ENCODE results near the gene ALKBH3. TPM values are rescaled to one million over a fixed set of nuclear protein-coding genes. Genes with fewer than 3 reads are reported as not detected.

Gene ALKBH3
- total RNA-seq, 1 donor from 2014 or later, result 27.7 TPM

GRCh38 chr11:43968719-43969118, 88.1 kb downstream of the ALKBH3 start:
- H3K4me3 ChIP-seq, result no peak overlapping the region
- peaks cover 4% of the 10 kb centered on the region for H3K4me1 ChIP-seq
- H3K36me3 ChIP-seq, result no peaks in the 10 kb centered on the region
- no peak for ATAC-seq
- H3K27me3 ChIP-seq, result no peaks in the 10 kb centered on the region
- intact Hi-C loops (cut with DNase I), result no loop called here
- H3K9me3 ChIP-seq, result no peaks in the 10 kb centered on the region
- no peak overlapping the region for H3K27ac ChIP-seq
- no peak for DNase-seq
- TF ChIP-seq CTCF (IDR thresholded peaks at IDR 0.05), result no peak

GRCh38 chr11:43969543-43969942, 88.9 kb downstream of the ALKBH3 start:
- intact Hi-C loops (cut with DNase I), result no loop called here
- no peak for TF ChIP-seq CTCF (IDR thresholded peaks at IDR 0.05)
- H3K4me1 ChIP-seq, result peaks cover 4% of the 10 kb centered on the region
- no peaks in the 10 kb centered on the region for H3K36me3 ChIP-seq
- no peak overlapping the region for H3K4me3 ChIP-seq
- H3K27me3 ChIP-seq, result no peaks in the 10 kb centered on the region
- ATAC-seq (peak; percentile 39), DNase-seq (no peak)
- no peaks in the 10 kb centered on the region for H3K9me3 ChIP-seq
- H3K27ac ChIP-seq, result no peak overlapping the region

Other genes starting within 250 kb of the ALKBH3 start
- gene HSD17B12, start 200.1 kb upstream of the ALKBH3 start, total RNA-seq, result 99.8 TPM
- gene C11orf96, start 61.8 kb downstream of the ALKBH3 start, total RNA-seq, result 139 TPM
- not detected for gene ACCSL, start 167.2 kb downstream of the ALKBH3 start, total RNA-seq
- 32.2 TPM for gene ACCS, start 185.4 kb downstream of the ALKBH3 start, total RNA-seq
- 61.2 TPM for gene EXT2, start 214.8 kb downstream of the ALKBH3 start, total RNA-seq